Upper lobe of right lung (tissue), 1 donor: ENCODE measurements around the gene NOP56. TPM values are rescaled to one million over a fixed set of nuclear protein-coding genes. Genes with fewer than 3 reads are reported as not detected.

Experiments used
- ATAC-seq: fragments of 200-7000 bp; cut with Tn5 transposase; one replicate; pipeline ENCODE4 v1.9.1; 2020; ENCODE audit warnings: mild to moderate bottlenecking, moderate library complexity
- DNase-seq: peaks from one replicate; pipeline ENCODE4 v3.0.0-alpha.2; 2020
- H3K27ac ChIP-seq: fragments of 200-600 bp; one replicate; pipeline ENCODE4 v1.8.0; 2022
- H3K27me3 ChIP-seq: fragments of 200-600 bp; one replicate; pipeline ENCODE4 v1.8.0; 2022; ENCODE audit warnings: mild to moderate bottlenecking
- H3K36me3 ChIP-seq: fragments of 200-600 bp; one replicate; pipeline ENCODE4 v1.8.0; 2022
- H3K4me1 ChIP-seq: fragments of 200-600 bp; one replicate; pipeline ENCODE4 v1.8.0; 2022
- H3K4me3 ChIP-seq: fragments of 200-600 bp; one replicate; pipeline ENCODE4 v1.8.0; 2022; ENCODE audit warnings: mild to moderate bottlenecking
- H3K9me3 ChIP-seq: fragments of 200-600 bp; one replicate; pipeline ENCODE4 v1.8.0; 2022
- intact Hi-C: fragments of 100-400 bp; cut with DNase I; formaldehyde crosslinking; loops from one replicate; pipeline ENCODE4 v1.11.0; 2022
- total RNA-seq: library from RNA; stranded (reverse); fragmentation: NEBNext Ultra II Directional; extraction: Animal tissue kit (Norgen Biotek cat#: 25700); gene quantifications from one replicate; pipeline ENCODE4 v1.2.1, GENCODE V29; 2021
- TF ChIP-seq, protein P1 (sequence below): fragments of 200-600 bp; IDR thresholded peaks from one replicate; pipeline ENCODE4 v1.8.0; 2022; ENCODE audit warnings: antibody characterized with exemption
- donor health status: DM: no; HTN: yes; CAD: no; lungs with severe emphysema.

Gene NOP56
- total RNA-seq, 1 donor from 2014 or later, result 88.4 TPM

GRCh38 chr20:2690718-2691117, 38.3 kb downstream of the NOP56 start:
- intact Hi-C loops, result no loop called here
- H3K27me3 ChIP-seq, result peaks cover 26% of the 10 kb centered on the region
- ATAC-seq, result no peak

DNA sequence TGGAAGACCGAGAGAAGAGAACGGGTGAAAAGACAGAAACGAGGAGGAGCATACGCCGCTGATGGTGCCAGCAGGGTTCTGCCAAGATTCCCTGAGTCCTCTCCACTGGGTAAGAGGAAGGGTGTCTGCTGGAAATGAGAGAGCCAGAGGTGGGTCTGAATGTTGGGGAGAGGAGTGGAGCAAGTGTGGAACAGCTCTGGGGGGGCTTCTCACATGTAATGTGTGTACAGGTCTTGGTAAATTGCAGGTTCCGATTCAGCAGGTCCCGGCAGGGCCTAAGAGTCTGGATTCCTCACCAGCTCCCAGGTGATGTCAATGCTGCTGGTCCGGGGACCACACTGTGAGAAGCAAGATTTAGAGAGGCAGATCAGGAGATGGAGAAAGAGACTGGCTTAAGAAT, 38.7 kb downstream of the NOP56 start:
- ATAC-seq (no peak), DNase-seq (no peak)
- Histone ChIP-seq H3K4me1 (peaks cover 17% of the 10 kb centered on the region), H3K36me3 (no peaks in the 10 kb centered on the region), H3K4me3 (no peak overlapping the region), H3K27ac (no peak overlapping the region), H3K27me3 (peaks cover 27% of the 10 kb centered on the region), H3K9me3 (no peaks in the 10 kb centered on the region)
- intact Hi-C loops, result no loop called here
- TF ChIP-seq, protein P1, sequence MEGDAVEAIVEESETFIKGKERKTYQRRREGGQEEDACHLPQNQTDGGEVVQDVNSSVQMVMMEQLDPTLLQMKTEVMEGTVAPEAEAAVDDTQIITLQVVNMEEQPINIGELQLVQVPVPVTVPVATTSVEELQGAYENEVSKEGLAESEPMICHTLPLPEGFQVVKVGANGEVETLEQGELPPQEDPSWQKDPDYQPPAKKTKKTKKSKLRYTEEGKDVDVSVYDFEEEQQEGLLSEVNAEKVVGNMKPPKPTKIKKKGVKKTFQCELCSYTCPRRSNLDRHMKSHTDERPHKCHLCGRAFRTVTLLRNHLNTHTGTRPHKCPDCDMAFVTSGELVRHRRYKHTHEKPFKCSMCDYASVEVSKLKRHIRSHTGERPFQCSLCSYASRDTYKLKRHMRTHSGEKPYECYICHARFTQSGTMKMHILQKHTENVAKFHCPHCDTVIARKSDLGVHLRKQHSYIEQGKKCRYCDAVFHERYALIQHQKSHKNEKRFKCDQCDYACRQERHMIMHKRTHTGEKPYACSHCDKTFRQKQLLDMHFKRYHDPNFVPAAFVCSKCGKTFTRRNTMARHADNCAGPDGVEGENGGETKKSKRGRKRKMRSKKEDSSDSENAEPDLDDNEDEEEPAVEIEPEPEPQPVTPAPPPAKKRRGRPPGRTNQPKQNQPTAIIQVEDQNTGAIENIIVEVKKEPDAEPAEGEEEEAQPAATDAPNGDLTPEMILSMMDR, result no peak

More at GRCh38 chr20:2690718-2691117, 38.3 kb downstream of the NOP56 start:
- Histone ChIP-seq H3K36me3 (no peaks in the 10 kb centered on the region), H3K4me1 (peaks cover 17% of the 10 kb centered on the region), H3K4me3 (no peak overlapping the region), H3K27ac (no peak overlapping the region), H3K9me3 (no peaks in the 10 kb centered on the region)
- TF ChIP-seq, protein P1, result no peak
- no peak for DNase-seq

- Histone ChIP-seq H3K27ac (peak overlapping the region; percentile 66), H3K36me3 (no peaks in the 10 kb centered on the region), H3K4me3 (peak overlapping the region; percentile 54), H3K27me3 (peaks cover 27% of the 10 kb centered on the region), H3K4me1 (peaks cover 17% of the 10 kb centered on the region), H3K9me3 (no peaks in the 10 kb centered on the region)
- ATAC-seq (no peak), DNase-seq (no peak)
- TF ChIP-seq, protein P1, result no peak
- intact Hi-C loops, result no loop called here
Measured at GRCh38 chr20:2691663-2692035, 39.2 kb downstream of the NOP56 start.

DNA sequence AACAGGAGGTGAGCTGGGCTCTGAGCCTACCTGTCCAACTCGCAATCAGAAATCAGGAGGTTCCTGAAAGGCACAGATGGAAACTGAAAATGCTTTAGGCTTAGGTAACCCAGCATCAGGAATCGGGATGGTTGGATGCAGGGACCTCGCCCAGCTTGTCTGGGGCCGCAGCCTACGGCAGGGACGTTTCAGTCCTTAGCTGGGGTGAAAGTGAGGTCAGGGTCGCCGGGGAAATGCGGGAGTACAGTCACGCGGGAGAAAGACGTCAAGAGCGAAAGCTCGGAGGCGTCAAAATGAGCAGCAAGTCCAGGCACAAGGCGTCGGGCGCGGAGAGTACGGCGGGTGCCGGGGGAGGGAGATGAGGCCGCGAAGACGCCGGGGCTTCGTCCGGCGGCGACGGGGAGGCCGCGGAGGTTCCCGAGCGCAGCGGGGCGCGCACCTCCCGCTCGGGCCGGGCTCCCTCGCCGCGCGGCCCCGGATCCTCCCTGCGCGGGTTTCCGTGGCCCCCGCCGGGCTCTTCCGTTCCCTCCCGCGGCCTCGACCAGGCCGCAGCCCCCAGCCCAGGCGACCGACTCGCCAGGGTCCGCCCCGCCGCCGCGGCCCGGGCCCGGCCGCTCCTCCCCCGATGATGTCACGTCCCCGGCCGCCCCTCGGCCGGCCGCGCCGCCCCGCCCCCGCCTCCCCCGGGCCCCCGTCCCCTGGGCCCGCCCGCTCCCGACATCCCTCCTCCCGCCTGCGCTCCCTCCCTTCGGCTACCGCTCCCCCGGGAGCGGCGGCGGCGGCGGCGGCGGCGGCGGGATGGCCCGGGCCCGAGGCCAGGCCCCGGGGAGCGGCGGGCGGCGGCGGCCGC, 39.8 kb downstream of the NOP56 start, which contains the start of gene EBF4:
Gene EBF4, plus strand, starts transcription at position 745 of the 850 bp plus-strand sequence. CDS start 866 bp downstream, outside the sequence.
- Histone ChIP-seq H3K4me3 (peak within 1 kb of the TSS; percentile 54), H3K4me1 (peaks cover 17% of the 10 kb centered on the region), H3K27me3 (peaks cover 25% of the 10 kb centered on the region), H3K27ac (peak within 1 kb of the TSS; percentile 66), H3K36me3 (no peaks in the 10 kb centered on the region), H3K9me3 (no peaks in the 10 kb centered on the region)
- TF ChIP-seq, protein P1, result no peak
- ATAC-seq (peak; percentile 60), DNase-seq (no peak)
- intact Hi-C loops, result no loop called here

GRCh38 chr20:2692886-2693285, 40.5 kb downstream of the NOP56 start:
- DNase-seq (no peak), ATAC-seq (no peak)
- Histone ChIP-seq H3K4me3 (no peak overlapping the region), H3K36me3 (no peaks in the 10 kb centered on the region), H3K27ac (no peak overlapping the region), H3K27me3 (peaks cover 29% of the 10 kb centered on the region), H3K4me1 (peaks cover 17% of the 10 kb centered on the region), H3K9me3 (no peaks in the 10 kb centered on the region)
- TF ChIP-seq, protein P1, result no peak
- intact Hi-C loops, result no loop called here
